LHCN-M2 (cell line): ENCODE measurements around the gene RRN3. TPM values are rescaled to one million over a fixed set of nuclear protein-coding genes. Genes with fewer than 3 reads are reported as not detected.
"Not testable (repeated sequence)": the region's sequence is repeated elsewhere in the genome, so short reads cannot be mapped to it uniquely, and the experiment has no call there.

ENCODE experiments used
- DNase-seq: peaks from one replicate; pipeline ENCODE4 v3.0.0-alpha.2; 2012; ENCODE audit warnings: low read depth
- total RNA-seq: library from RNA; depleted of rRNA; stranded (reverse); fragments of >200 nt; gene quantifications from 2 replicates; pipeline ENCODE4 v1.2.3, GENCODE V29; 2014

RRN3 gene
- total RNA-seq, 1 experiment from 2014 or later = 47.8 TPM

GRCh38 chr16:15051387-15051951 lies 42.6 kb downstream of the RRN3 start:
- no peak for DNase-seq

- DNase-seq = not testable (repeated sequence)
Measured at GRCh38 chr16:15050440-15050839, 43.6 kb downstream of the RRN3 start.

GRCh38 chr16:15049581-15050180 lies 44.4 kb downstream of the RRN3 start:
- DNase-seq = no peak

GRCh38 chr16:15046692-15047376 lies 47.2 kb downstream of the RRN3 start:
- no peak for DNase-seq

- DNase-seq = not testable (repeated sequence)
Measured at GRCh38 chr16:15045270-15045669, 48.8 kb downstream of the RRN3 start.

GRCh38 chr16:15044286-15044685 lies 49.8 kb downstream of the RRN3 start:
- DNase-seq = no peak

GRCh38 chr16:15043344-15043743 lies 50.7 kb downstream of the RRN3 start:
- peak; percentile 27 for DNase-seq

GRCh38 chr16:15041271-15042004 lies 52.6 kb downstream of the RRN3 start:
- peak; percentile 48 for DNase-seq

- no peak for DNase-seq
Measured at GRCh38 chr16:15038689-15039088, 55.4 kb downstream of the RRN3 start.

- no peak for DNase-seq
Measured at GRCh38 chr16:15037745-15038144, 56.3 kb downstream of the RRN3 start.

GRCh38 chr16:15037003-15037402 lies 57.1 kb downstream of the RRN3 start:
- no peak for DNase-seq

GRCh38 chr16:15035163-15035729 lies 58.8 kb downstream of the RRN3 start:
- no peak for DNase-seq

- DNase-seq = peak; percentile 76
Measured at GRCh38 chr16:15034266-15035162, 59.6 kb downstream of the RRN3 start.

GRCh38 chr16:15033309-15033707 lies 60.8 kb downstream of the RRN3 start:
- DNase-seq = no peak

- peak; percentile 59 for DNase-seq
Measured at GRCh38 chr16:15032547-15033308, 61.3 kb downstream of the RRN3 start.

GRCh38 chr16:15031586-15031985 lies 62.5 kb downstream of the RRN3 start:
- DNase-seq = no peak

- DNase-seq = no peak
Measured at GRCh38 chr16:15031179-15031578, 62.9 kb downstream of the RRN3 start.

GRCh38 chr16:15029749-15030148 lies 64.3 kb downstream of the RRN3 start:
- peak; percentile 89 for DNase-seq

GRCh38 chr16:15028801-15029698 lies 65.0 kb downstream of the RRN3 start:
- DNase-seq = peak; percentile 97
